GM19035 (cell line): ENCODE measurements around the gene APOOL.
"Not testable (repeated sequence)": the region's sequence is repeated elsewhere in the genome, so short reads cannot be mapped to it uniquely, and the experiment has no call there.

Experiments
- ATAC-seq: cut with Tn5 transposase; IDR thresholded peaks from one replicate; pipeline ENCODE4 v1.9.1; 2021; ENCODE audit not compliant: unreplicated experiment

Gene APOOL

GRCh38 chrX:85077247-85077646 lies 73.6 kb downstream of the APOOL start:
- not testable (repeated sequence) for ATAC-seq

- ATAC-seq = no peak
Measured at GRCh38 chrX:85084770-85085393, 81.2 kb downstream of the APOOL start.

GRCh38 chrX:85089321-85089840 lies 85.7 kb downstream of the APOOL start:
- ATAC-seq = no peak

- ATAC-seq = no peak
Measured at GRCh38 chrX:85107407-85107806, 103.7 kb downstream of the APOOL start.

- ATAC-seq = no peak
Measured at GRCh38 chrX:85108165-85108564, 104.5 kb downstream of the APOOL start.

GRCh38 chrX:85109235-85109634 lies 105.6 kb downstream of the APOOL start:
- no peak for ATAC-seq

- ATAC-seq = no peak
Measured at GRCh38 chrX:85111347-85111746, 107.7 kb downstream of the APOOL start.

GRCh38 chrX:85112293-85112692 lies 108.6 kb downstream of the APOOL start:
- ATAC-seq = no peak

GRCh38 chrX:85113746-85114145 lies 110.1 kb downstream of the APOOL start:
- no peak for ATAC-seq

GRCh38 chrX:85114171-85114570 lies 110.5 kb downstream of the APOOL start:
- no peak for ATAC-seq

GRCh38 chrX:85114776-85115175 lies 111.1 kb downstream of the APOOL start:
- ATAC-seq = no peak

- no peak for ATAC-seq
Measured at GRCh38 chrX:85115252-85115651, 111.6 kb downstream of the APOOL start.

GRCh38 chrX:85136409-85136808 lies 132.7 kb downstream of the APOOL start:
- no peak for ATAC-seq

- ATAC-seq = no peak
Measured at GRCh38 chrX:85139422-85139821, 135.7 kb downstream of the APOOL start.

GRCh38 chrX:85140964-85141363 lies 137.3 kb downstream of the APOOL start:
- ATAC-seq = no peak
